GM23248 (cell line): ENCODE data around the gene RERE. TPM values are rescaled to one million over a fixed set of nuclear protein-coding genes. Genes with fewer than 3 reads are reported as not detected.

Experiments
- DNase-seq: peaks from one replicate; pipeline ENCODE4 v3.0.0-alpha.2; 2015
- H2AFZ ChIP-seq: fragments of 200-600 bp; sonication (generic); 2 replicates; pipeline ENCODE4 v1.6.1; 2016; ENCODE audit warnings: antibody characterized with exemption
- H3F3A ChIP-seq: fragments of 200-600 bp; sonication (generic); 2 replicates; pipeline ENCODE4 v1.6.1; 2016; ENCODE audit warnings: mild to moderate bottlenecking, antibody characterized with exemption, mixed run types; ENCODE audit not compliant: insufficient read depth
- H3K27ac ChIP-seq: fragments of 200-600 bp; sonication (generic); 2 replicates; pipeline ENCODE4 v1.5.1; 2016; ENCODE audit warnings: mild to moderate bottlenecking
- H3K27me3 ChIP-seq: fragments of 200-600 bp; sonication (generic); replicated peaks from 2 replicates; pipeline ENCODE4 v1.6.1; 2016; ENCODE audit warnings: mild to moderate bottlenecking; ENCODE audit not compliant: insufficient read depth
- H3K36me3 ChIP-seq: fragments of 200-600 bp; sonication (generic); 2 replicates; pipeline ENCODE4 v1.6.1; 2016; ENCODE audit warnings: low read depth, mild to moderate bottlenecking
- H3K4me1 ChIP-seq: fragments of 200-600 bp; sonication (generic); 2 replicates; pipeline ENCODE4 v1.6.1; 2016; ENCODE audit warnings: mild to moderate bottlenecking; ENCODE audit not compliant: insufficient read depth
- H3K4me2 ChIP-seq: fragments of 200-600 bp; sonication (generic); one replicate; pipeline ENCODE4 v1.6.1; 2016; ENCODE audit warnings: mild to moderate bottlenecking; ENCODE audit not compliant: unreplicated experiment
- H3K4me3 ChIP-seq: fragments of 200-600 bp; sonication (generic); 2 replicates; pipeline ENCODE4 v1.5.1; 2016; ENCODE audit warnings: mild to moderate bottlenecking
- H3K79me2 ChIP-seq: fragments of 200-600 bp; sonication (generic); 2 replicates; pipeline ENCODE4 v1.6.1; 2016; ENCODE audit warnings: mild to moderate bottlenecking; ENCODE audit not compliant: insufficient read depth
- H3K9ac ChIP-seq: fragments of 200-600 bp; sonication (generic); 2 replicates; pipeline ENCODE4 v1.6.1; 2016; ENCODE audit warnings: mild to moderate bottlenecking
- H3K9me2 ChIP-seq: fragments of 200-600 bp; sonication (generic); 2 replicates; pipeline ENCODE4 v1.6.1; 2016; ENCODE audit warnings: mixed run types, mild to moderate bottlenecking, moderate library complexity; ENCODE audit not compliant: insufficient read depth
- H3K9me3 ChIP-seq: fragments of 200-600 bp; sonication (generic); one replicate; pipeline ENCODE4 v1.6.1; 2017; ENCODE audit warnings: low read depth
- H4K20me1 ChIP-seq: fragments of 200-600 bp; sonication (generic); 2 replicates; pipeline ENCODE4 v1.6.0; 2016; ENCODE audit not compliant: insufficient read depth
- EZH2 ChIP-seq: fragments of 200-600 bp; sonication (generic); IDR thresholded peaks from 2 replicates; pipeline ENCODE4 v1.6.1; 2018; ENCODE audit warnings: antibody characterized with exemption, mild to moderate bottlenecking; ENCODE audit not compliant: insufficient read depth, poor library complexity, severe bottlenecking
- EZH2phosphoT487 ChIP-seq: fragments of 200-600 bp; sonication (generic); IDR thresholded peaks from 2 replicates; pipeline ENCODE4 v1.6.1; 2018; ENCODE audit warnings: antibody characterized with exemption, moderate library complexity, mild to moderate bottlenecking, low read depth; ENCODE audit not compliant: insufficient read depth
- WGBS, 2 experiments: methylation state at CpG; one replicate each; pipeline ENCODE4 v1.1.6; 2015 to 2017; ENCODE audit warnings: low lambda C conversion rate in 2 of 2, low coverage in 1 of 2; ENCODE audit errors: missing lambda C conversion rate in 2 of 2; 5-methylcytosine and 5-hydroxymethylcytosine counted together
- in situ Hi-C: fragments of 300-500 bp; cut with MboI; formaldehyde crosslinking; loops from 2 replicates; pipeline ENCODE4 v1.15.0; 2020
- polyA plus RNA-seq: library from polyadenylated mRNA; unstranded; fragments of >200 nt; fragmentation: Nextera tagmentation; extraction: Ambion mirVana; gene quantifications from 2 replicates; pipeline ENCODE4 v1.2.1, GENCODE V29; 2016
- total RNA-seq: library from RNA; depleted of rRNA; stranded (reverse); fragments of >200 nt; shearing (Covaris generic); gene quantifications from 2 replicates; pipeline ENCODE4 v1.2.3, GENCODE V29; 2014

Gene RERE
- total and polyA plus RNA-seq, 2 experiments from 2014 or later: 26.0 to 26.2 TPM

- H2AFZ ChIP-seq: no peak overlapping the region
- no peaks in the 10 kb centered on the region for H3K9me2 ChIP-seq
- in situ Hi-C loops: no loop called here
- no peak overlapping the region for H3K9ac ChIP-seq
- no peak overlapping the region for H3K4me3 ChIP-seq
- no peaks in the 10 kb centered on the region for H4K20me1 ChIP-seq
- WGBS, 2 experiments: 94 to 99% methylated on average over 4 of the region's 4 CpGs
- H3K4me2 ChIP-seq: no peak overlapping the region
- H3K27me3 ChIP-seq: no peaks in the 10 kb centered on the region
- no peaks in the 10 kb centered on the region for H3K36me3 ChIP-seq
- no peak for TF ChIP-seq EZH2
- TF ChIP-seq EZH2phosphoT487: no peak
- DNase-seq: no peak
- H3F3A ChIP-seq: peaks cover 2% of the 10 kb centered on the region
- H3K9me3 ChIP-seq: no peaks in the 10 kb centered on the region
- no peak overlapping the region for H3K27ac ChIP-seq
- H3K79me2 ChIP-seq: peaks cover 17% of the 10 kb centered on the region; the same call in 1 of the 2 replicates
- peaks cover 7% of the 10 kb centered on the region for H3K4me1 ChIP-seq
Measured at GRCh38 chr1:8434101-8434500, 383.3 kb downstream of the RERE start.

- no peak overlapping the region for H2AFZ ChIP-seq
- no peak for DNase-seq
- H3K79me2 ChIP-seq: peaks cover 17% of the 10 kb centered on the region; the same call in 1 of the 2 replicates
- no peaks in the 10 kb centered on the region for H4K20me1 ChIP-seq
- in situ Hi-C loops: no loop called here
- no peak overlapping the region for H3K27ac ChIP-seq
- no peaks in the 10 kb centered on the region for H3K27me3 ChIP-seq
- no peaks in the 10 kb centered on the region for H3K36me3 ChIP-seq
- no peaks in the 10 kb centered on the region for H3F3A ChIP-seq
- H3K4me3 ChIP-seq: no peak overlapping the region
- TF ChIP-seq EZH2 (no peak), EZH2phosphoT487 (no peak)
- H3K4me1 ChIP-seq: no peaks in the 10 kb centered on the region
- H3K9me2 ChIP-seq: no peaks in the 10 kb centered on the region
- no peak overlapping the region for H3K9ac ChIP-seq
- no peaks in the 10 kb centered on the region for H3K9me3 ChIP-seq
- 98% methylated on average over 7 of the region's 7 CpGs for WGBS, 2 experiments
- no peak overlapping the region for H3K4me2 ChIP-seq
Measured at GRCh38 chr1:8431784-8432183, 385.7 kb downstream of the RERE start.

GRCh38 chr1:8431019-8431418, 386.4 kb downstream of the RERE start:
- H3K4me3 ChIP-seq: no peak overlapping the region

GRCh38 chr1:8430476-8430875, 387.0 kb downstream of the RERE start:
- no peaks in the 10 kb centered on the region for H4K20me1 ChIP-seq
- DNase-seq: no peak
- in situ Hi-C loops: no loop called here
- no peaks in the 10 kb centered on the region for H3K36me3 ChIP-seq
- H3K4me1 ChIP-seq: no peaks in the 10 kb centered on the region
- H3K9me3 ChIP-seq: no peaks in the 10 kb centered on the region
- H3K9ac ChIP-seq: no peak overlapping the region
- TF ChIP-seq EZH2 (no peak), EZH2phosphoT487 (no peak)
- H3K9me2 ChIP-seq: no peaks in the 10 kb centered on the region
- no peak overlapping the region for H3K27ac ChIP-seq
- no peak overlapping the region for H3K4me2 ChIP-seq
- H3K4me3 ChIP-seq: no peak overlapping the region
- 72 to 78% methylated on average over 2 of the region's 2 CpGs for WGBS, 2 experiments
- no peak overlapping the region for H2AFZ ChIP-seq
- no peaks in the 10 kb centered on the region for H3F3A ChIP-seq
- peaks cover 16% of the 10 kb centered on the region; the same call in 1 of the 2 replicates for H3K79me2 ChIP-seq
- no peaks in the 10 kb centered on the region for H3K27me3 ChIP-seq

More at GRCh38 chr1:8431019-8431418, 386.4 kb downstream of the RERE start:
- H3K9me2 ChIP-seq: no peaks in the 10 kb centered on the region
- H3K36me3 ChIP-seq: no peaks in the 10 kb centered on the region
- H2AFZ ChIP-seq: no peak overlapping the region
- H4K20me1 ChIP-seq: no peaks in the 10 kb centered on the region
- H3K4me1 ChIP-seq: no peaks in the 10 kb centered on the region
- no peak for DNase-seq
- peaks cover 17% of the 10 kb centered on the region; the same call in 1 of the 2 replicates for H3K79me2 ChIP-seq
- no peak overlapping the region for H3K4me2 ChIP-seq
- in situ Hi-C loops: no loop called here
- no peaks in the 10 kb centered on the region for H3K9me3 ChIP-seq
- 86 to 90% methylated on average over 8 of the region's 8 CpGs for WGBS, 2 experiments
- no peaks in the 10 kb centered on the region for H3F3A ChIP-seq
- no peak overlapping the region for H3K27ac ChIP-seq
- no peaks in the 10 kb centered on the region for H3K27me3 ChIP-seq
- H3K9ac ChIP-seq: no peak overlapping the region
- TF ChIP-seq EZH2 (no peak), EZH2phosphoT487 (no peak)
